Kidney (tissue), 14 donors: ENCODE results near the gene ATAD3A. TPM values are rescaled to one million over a fixed set of nuclear protein-coding genes. Genes with fewer than 3 reads are reported as not detected.
"Not testable (repeated sequence)": the region's sequence is repeated elsewhere in the genome, so short reads cannot be mapped to it uniquely, and the experiment has no call there.

ENCODE experiments used
- DNase-seq, 5 donors: peaks; one replicate each; pipeline ENCODE4 v3.0.0-alpha.2; 2013 to 2020
- FAIRE-seq: peaks from 2 replicates; lab custom pipeline; 2012; peaks lifted over from hg19 to GRCh38; lab: Jason Lieb, UNC
- H3K27ac ChIP-seq, 2 donors: one replicate each; pipeline ENCODE4 v1.7.0; 2013; ENCODE audit warnings: low read depth in 2 of 2, low read length in 2 of 2, inconsistent platforms in 1 of 2
- H3K27me3 ChIP-seq: one replicate; pipeline ENCODE4 v1.7.1; 2013; ENCODE audit warnings: low read length, inconsistent platforms; ENCODE audit not compliant: control insufficient read depth, insufficient read depth
- H3K36me3 ChIP-seq, 3 donors: one replicate each; pipeline versions ENCODE4 v1.7.0 to v1.7.1; 2013; ENCODE audit warnings: low read length in 3 of 3, control low read depth in 1 of 3, inconsistent platforms in 1 of 3; ENCODE audit not compliant: insufficient read depth in 3 of 3, control insufficient read depth in 2 of 3
- H3K4me1 ChIP-seq, 3 donors: one replicate each; pipeline versions ENCODE4 v1.7.0 to v1.7.1; 2013; ENCODE audit warnings: low read length in 3 of 3, inconsistent platforms in 1 of 3, low read depth in 1 of 3; ENCODE audit not compliant: control insufficient read depth in 2 of 3, insufficient read depth in 2 of 3
- H3K4me3 ChIP-seq, 3 donors: one replicate each; pipeline versions ENCODE4 v1.7.0 to v1.8.1; 2013; ENCODE audit warnings: low read length in 3 of 3, control low read depth in 1 of 3, inconsistent platforms in 1 of 3
- H3K9ac ChIP-seq, 3 donors: one replicate each; pipeline versions ENCODE4 v1.7.0 to v1.7.1; 2013; ENCODE audit warnings: low read length in 3 of 3, control low read depth in 1 of 3, inconsistent platforms in 1 of 3
- H3K9me3 ChIP-seq, 3 donors: one replicate each; pipeline versions ENCODE4 v1.7.0 to v1.7.1; 2013; ENCODE audit warnings: low read length in 3 of 3, control low read depth in 1 of 3, inconsistent platforms in 1 of 3; ENCODE audit not compliant: control insufficient read depth in 2 of 3, insufficient read depth in 1 of 3
- intact Hi-C: fragments of 100-400 bp; cut with DNase I; formaldehyde crosslinking; loops from one replicate; pipeline ENCODE4 v1.11.1; 2022
- polyA plus RNA-seq: library from polyadenylated mRNA; stranded (reverse); fragments of 350-450 nt; fragmentation: Illumina TruSeq; extraction: RNeasy Lipid Tissue Mini Kit (QIAGEN cat#74804); gene quantifications from one replicate; pipeline ENCODE4 v1.2.3, GENCODE V29; 2014; ENCODE audit warnings: low read depth, low replicate concordance; ENCODE audit not compliant: insufficient read depth
- total RNA-seq: library from RNA; stranded (reverse); fragmentation: NEBNext Ultra II Directional; extraction: Animal tissue kit (Norgen Biotek cat#: 25700); gene quantifications from one replicate; pipeline ENCODE4 v1.2.1, GENCODE V29; 2021
- TF ChIP-seq, protein P1 (sequence below): IDR thresholded peaks from 3 replicates; pipeline ENCODE4 v1.5.1; 2012; ENCODE audit warnings: mild to moderate bottlenecking, moderate library complexity, borderline replicate concordance; ENCODE audit not compliant: insufficient read depth; ENCODE audit errors: extremely low read depth
- donor health status: control.
- donor health status: control.
- donor health status: control.
- donor health status: control.
- donor health status: control.
- donor health status: DM: yes; HTN: yes; CAD: no.
- donor health status: Normal renal cell carcinoma (clear cell type).

ATAD3A gene
- total and polyA plus RNA-seq, 2 donors from 2014 or later: 17.5 to 19.1 TPM

DNA sequence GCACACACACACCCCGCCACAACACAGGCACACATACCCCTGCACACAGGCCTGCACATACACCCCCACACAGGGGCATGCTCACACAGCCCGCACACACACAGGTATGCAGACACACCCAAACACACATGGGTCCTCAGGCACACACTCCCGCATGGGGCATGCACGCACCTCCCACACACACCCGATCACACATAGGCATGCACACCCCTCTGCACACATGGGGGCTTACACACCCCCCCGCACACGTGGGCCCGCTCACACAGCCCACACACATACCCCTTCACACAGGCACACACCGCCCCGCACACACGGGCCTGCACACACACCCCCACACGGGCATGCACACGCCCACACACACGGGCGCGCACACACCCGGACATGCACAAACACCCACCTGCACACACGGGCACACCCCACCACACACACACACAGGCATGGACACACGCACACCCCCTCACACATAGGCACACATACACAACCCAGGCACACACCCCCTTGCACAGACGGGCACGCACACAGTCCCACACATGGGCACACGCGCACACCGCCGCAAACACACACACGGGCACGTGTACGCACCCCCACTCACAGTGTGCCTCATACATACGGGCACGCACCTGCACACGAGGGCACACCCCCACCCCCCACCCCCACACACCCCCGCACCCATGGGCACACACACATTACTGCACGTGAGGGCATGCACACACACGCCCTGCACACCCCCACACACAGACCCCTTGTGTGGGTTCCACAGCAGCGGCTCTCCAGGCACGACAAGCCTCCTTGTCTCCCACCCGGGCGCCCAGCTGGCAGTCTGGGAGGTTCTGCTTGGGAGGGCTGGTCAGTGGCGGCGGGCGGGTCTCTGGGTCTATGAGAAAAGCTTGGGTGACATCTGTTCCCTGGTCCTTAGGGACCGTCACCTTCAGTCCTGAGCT, 32.1 kb upstream of the ATAD3A start:
- no peak for DNase-seq
- Histone ChIP-seq H3K27me3 (no peaks in the 10 kb centered on the region), H3K4me3 (no peak overlapping the region), H3K4me1 (no peaks in the 10 kb centered on the region), H3K9me3 (no peaks in the 10 kb centered on the region), H3K36me3 (peaks cover 0 to 17% (median 6%) of the 10 kb centered on the region in 3 donors), H3K27ac (no peak overlapping the region), H3K9ac (no peak overlapping the region)
- intact Hi-C loops: no loop called here
- no peak for FAIRE-seq
- TF ChIP-seq, protein P1, sequence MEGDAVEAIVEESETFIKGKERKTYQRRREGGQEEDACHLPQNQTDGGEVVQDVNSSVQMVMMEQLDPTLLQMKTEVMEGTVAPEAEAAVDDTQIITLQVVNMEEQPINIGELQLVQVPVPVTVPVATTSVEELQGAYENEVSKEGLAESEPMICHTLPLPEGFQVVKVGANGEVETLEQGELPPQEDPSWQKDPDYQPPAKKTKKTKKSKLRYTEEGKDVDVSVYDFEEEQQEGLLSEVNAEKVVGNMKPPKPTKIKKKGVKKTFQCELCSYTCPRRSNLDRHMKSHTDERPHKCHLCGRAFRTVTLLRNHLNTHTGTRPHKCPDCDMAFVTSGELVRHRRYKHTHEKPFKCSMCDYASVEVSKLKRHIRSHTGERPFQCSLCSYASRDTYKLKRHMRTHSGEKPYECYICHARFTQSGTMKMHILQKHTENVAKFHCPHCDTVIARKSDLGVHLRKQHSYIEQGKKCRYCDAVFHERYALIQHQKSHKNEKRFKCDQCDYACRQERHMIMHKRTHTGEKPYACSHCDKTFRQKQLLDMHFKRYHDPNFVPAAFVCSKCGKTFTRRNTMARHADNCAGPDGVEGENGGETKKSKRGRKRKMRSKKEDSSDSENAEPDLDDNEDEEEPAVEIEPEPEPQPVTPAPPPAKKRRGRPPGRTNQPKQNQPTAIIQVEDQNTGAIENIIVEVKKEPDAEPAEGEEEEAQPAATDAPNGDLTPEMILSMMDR: no peak

DNA sequence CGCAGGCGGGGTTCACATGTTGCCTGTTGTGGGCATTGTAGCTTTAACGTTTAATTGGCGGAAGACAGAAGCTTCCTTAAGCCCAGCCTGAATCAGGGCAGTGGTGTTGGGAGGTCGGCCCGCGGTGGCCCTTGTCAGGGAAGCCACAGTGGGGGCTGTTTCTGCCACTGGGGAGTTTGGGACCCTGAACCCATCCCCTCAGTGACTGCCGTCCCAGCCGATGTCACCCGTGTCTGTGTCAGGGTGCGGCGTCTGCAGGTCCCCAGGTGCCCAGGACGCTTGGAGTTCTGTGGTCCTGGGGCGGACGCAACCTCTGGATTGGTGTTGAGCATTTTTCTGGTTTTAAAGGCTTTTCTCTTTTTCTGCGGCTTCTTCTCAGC, 31.5 kb upstream of the ATAD3A start:
- H3K27ac ChIP-seq, H3K4me3 ChIP-seq, H3K9me3 ChIP-seq, H3K27me3 ChIP-seq, FAIRE-seq, H3K4me1 ChIP-seq, DNase-seq, H3K9ac ChIP-seq, intact Hi-C loops: not testable (repeated sequence)
- H3K36me3 ChIP-seq: peaks cover 0 to 17% (median 6%) of the 10 kb centered on the region in 3 donors

DNA sequence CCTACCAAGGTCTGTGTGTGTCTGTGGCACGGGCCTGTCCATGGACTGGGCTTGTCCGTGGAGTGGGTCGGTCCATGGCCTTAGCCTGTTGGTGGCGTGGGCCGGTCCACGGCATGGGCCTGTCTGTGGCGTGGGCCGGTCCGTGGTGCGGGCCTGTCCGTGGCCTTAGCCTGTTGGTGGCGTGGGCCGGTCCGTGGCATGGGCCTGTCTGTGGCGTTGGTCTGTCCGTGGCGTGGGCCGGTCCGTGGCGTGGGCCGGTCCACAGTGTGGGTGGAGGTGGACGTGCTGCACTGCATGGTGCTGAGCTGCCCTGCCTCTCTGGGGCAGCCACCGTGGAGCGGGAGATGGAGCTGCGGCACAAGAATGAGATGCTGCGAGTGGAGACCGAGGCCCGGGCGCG, 30.2 kb upstream of the ATAD3A start:
- H3K4me1 ChIP-seq, H3K9ac ChIP-seq, DNase-seq, H3K27ac ChIP-seq, intact Hi-C loops, H3K9me3 ChIP-seq, FAIRE-seq, H3K27me3 ChIP-seq, H3K4me3 ChIP-seq: not testable (repeated sequence)
- peaks cover 0 to 17% (median 6%) of the 10 kb centered on the region in 3 donors for H3K36me3 ChIP-seq

DNA sequence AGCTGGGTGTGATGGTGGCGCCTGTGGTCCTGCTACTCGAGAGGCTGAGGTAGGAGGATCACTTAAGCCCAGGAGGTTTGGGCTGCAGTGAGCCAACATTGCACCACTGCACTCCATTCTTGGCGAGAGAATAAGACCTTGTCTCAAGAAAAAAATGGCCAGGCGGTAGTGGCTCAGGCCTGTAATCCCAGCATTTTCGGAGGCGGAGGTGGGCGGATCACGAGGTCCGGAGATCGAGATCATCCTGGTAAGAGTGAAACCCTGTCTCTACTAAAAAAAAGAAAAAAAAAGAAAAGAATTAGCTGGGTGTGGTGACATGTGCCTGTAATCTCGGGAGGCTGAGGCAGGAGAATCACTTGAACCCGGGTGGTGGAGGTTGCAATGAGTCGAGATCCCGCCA, 29.1 kb upstream of the ATAD3A start:
- TF ChIP-seq, protein P1: no peak
- DNase-seq (no peak), FAIRE-seq (no peak)
- no peaks in the 10 kb centered on the region for H3K9me3 ChIP-seq
- no peaks in the 10 kb centered on the region for H3K27me3 ChIP-seq
- no peak overlapping the region for H3K4me3 ChIP-seq
- H3K27ac ChIP-seq: no peak overlapping the region
- intact Hi-C loops: no loop called here
- H3K4me1 ChIP-seq: no peaks in the 10 kb centered on the region
- no peak overlapping the region for H3K9ac ChIP-seq
- peaks cover 0 to 16% (median 6%) of the 10 kb centered on the region in 3 donors for H3K36me3 ChIP-seq
